ENCODE data around the gene VWA7. TPM values are rescaled to one million over a fixed set of nuclear protein-coding genes. Genes with fewer than 3 reads are reported as not detected.

VWA7 gene
- total RNA-seq, 1 donor from 2014 or later: 0.31 TPM

GRCh38 chr6:31778999-31779885 is 2.1 kb upstream of the VWA7 start:
- DNase-seq: no peak

GRCh38 chr6:31778193-31778592 is 1.1 kb upstream of the VWA7 start:
- DNase-seq: no peak

- DNase-seq: no peak
Measured at GRCh38 chr6:31777667-31778050, 531 bp upstream of the VWA7 start.

- no peak for DNase-seq
Measured at GRCh38 chr6:31776485-31776988, 591 bp downstream of the VWA7 start.

- DNase-seq: no peak
Measured at GRCh38 chr6:31775633-31776484, 1.3 kb downstream of the VWA7 start.

- DNase-seq: no peak
Measured at GRCh38 chr6:31775184-31775583, 1.9 kb downstream of the VWA7 start.

GRCh38 chr6:31771992-31772358 is 5.2 kb downstream of the VWA7 start:
- DNase-seq: no peak

- DNase-seq: no peak
Measured at GRCh38 chr6:31770860-31771259, 6.3 kb downstream of the VWA7 start.

GRCh38 chr6:31769684-31770371 is 7.3 kb downstream of the VWA7 start:
- no peak for DNase-seq

GRCh38 chr6:31768363-31769257 is 8.5 kb downstream of the VWA7 start:
- no peak for DNase-seq

- DNase-seq: no peak
Measured at GRCh38 chr6:31767096-31767645, 10.0 kb downstream of the VWA7 start.

- DNase-seq: no peak
Measured at GRCh38 chr6:31765910-31766794, 11.0 kb downstream of the VWA7 start.

- DNase-seq: no peak
Measured at GRCh38 chr6:31765559-31765909, 11.6 kb downstream of the VWA7 start.

- no peak for DNase-seq
Measured at GRCh38 chr6:31764198-31764597, 12.9 kb downstream of the VWA7 start.

GRCh38 chr6:31763619-31763940 is 13.5 kb downstream of the VWA7 start:
- DNase-seq: no peak

- no peak for DNase-seq
Measured at GRCh38 chr6:31762878-31763618, 14.1 kb downstream of the VWA7 start.

- DNase-seq: no peak
Measured at GRCh38 chr6:31762356-31762755, 14.8 kb downstream of the VWA7 start, which contains the start of gene SAPCD1. SAPCD1 (plus strand) TSS chr6:31762656; CDS start chr6:31763055, 399 bp downstream.

- DNase-seq: no peak
Measured at GRCh38 chr6:31761343-31761742, 15.8 kb downstream of the VWA7 start.

GRCh38 chr6:31760790-31761189 is 16.3 kb downstream of the VWA7 start:
- no peak for DNase-seq

GRCh38 chr6:31758281-31758680 is 18.8 kb downstream of the VWA7 start:
- no peak for DNase-seq

Measured in occipital lobe (tissue), 2 donors.